Stimulated activated effector memory CD8-positive, alpha-beta T cell treated with anti-CD3 and anti-CD28 coated beads, Interleukin-12 subunit alpha, Interleukin-12 subunit beta, amount 100 ng/mL, for 72 hours (primary cell): ENCODE results near the gene ADRB2.

Source experiments
- ATAC-seq: fragments of 150-1000 bp; cut with Tn5 transposase; 2 replicates; pipeline ENCODE4 v1.10.0; 2021
- DNase-seq, 2 donors: peaks; one replicate each; pipeline ENCODE4 v3.0.0; 2021 to 2022; ENCODE audit warnings: low spot score in 2 of 2
- H3K27ac Mint-ChIP-seq: one replicate; pipeline ENCODE4 v1.8.0; 2022; ENCODE audit warnings: mild to moderate bottlenecking, mixed read lengths
- H3K36me3 Mint-ChIP-seq: one replicate; pipeline ENCODE4 v1.8.0; 2022; ENCODE audit warnings: mild to moderate bottlenecking, mixed read lengths
- H3K4me1 Mint-ChIP-seq: one replicate; pipeline ENCODE4 v1.8.0; 2022; ENCODE audit warnings: mixed read lengths
- H3K4me3 Mint-ChIP-seq: one replicate; pipeline ENCODE4 v1.8.0; 2022; ENCODE audit warnings: mild to moderate bottlenecking, mixed read lengths
- H3K9me3 Mint-ChIP-seq: one replicate; pipeline ENCODE4 v1.8.0; 2022; ENCODE audit warnings: mixed read lengths

The ADRB2 gene

GRCh38 chr5:148833925-148834324 lies 7.5 kb downstream of the ADRB2 start:
- H3K36me3 Mint-ChIP-seq = no peaks in the 10 kb centered on the region
- DNase-seq (no peak), ATAC-seq (no peak)
- H3K4me3 Mint-ChIP-seq = peak overlapping the region; percentile 50
- peak overlapping the region; percentile 46 for H3K27ac Mint-ChIP-seq
- no peaks in the 10 kb centered on the region for H3K9me3 Mint-ChIP-seq
- peaks cover 93% of the 10 kb centered on the region for H3K4me1 Mint-ChIP-seq

GRCh38 chr5:148834689-148835088 lies 8.3 kb downstream of the ADRB2 start:
- Mint-ChIP-seq H3K27ac (peak overlapping the region; percentile 46), H3K4me3 (peak overlapping the region; percentile 50), H3K4me1 (peaks cover 91% of the 10 kb centered on the region), H3K36me3 (no peaks in the 10 kb centered on the region), H3K9me3 (no peaks in the 10 kb centered on the region)
- DNase-seq = no peak
- peak; percentile 91 for ATAC-seq

GRCh38 chr5:148836272-148837250 lies 10.2 kb downstream of the ADRB2 start:
- Mint-ChIP-seq H3K27ac (peak overlapping the region; percentile 20), H3K9me3 (no peaks in the 10 kb centered on the region), H3K4me1 (peaks cover 90% of the 10 kb centered on the region), H3K4me3 (peak overlapping the region; percentile 3), H3K36me3 (no peaks in the 10 kb centered on the region)
- ATAC-seq = peak; percentile 31
- DNase-seq = no peak

- H3K36me3 Mint-ChIP-seq = no peaks in the 10 kb centered on the region
- peaks cover 90% of the 10 kb centered on the region for H3K4me1 Mint-ChIP-seq
- no peak for DNase-seq
- H3K27ac Mint-ChIP-seq = no peak overlapping the region
- H3K4me3 Mint-ChIP-seq = peak overlapping the region; percentile 3
- ATAC-seq = no peak
- H3K9me3 Mint-ChIP-seq = no peaks in the 10 kb centered on the region
Observed at GRCh38 chr5:148837383-148837782, 11.0 kb downstream of the ADRB2 start.

- Mint-ChIP-seq H3K9me3 (no peaks in the 10 kb centered on the region), H3K4me1 (peaks cover 90% of the 10 kb centered on the region), H3K4me3 (no peak overlapping the region), H3K36me3 (no peaks in the 10 kb centered on the region), H3K27ac (no peak overlapping the region)
- DNase-seq (no peak), ATAC-seq (no peak)
Observed at GRCh38 chr5:148838357-148838756, 11.9 kb downstream of the ADRB2 start.

GRCh38 chr5:148839960-148840359 lies 13.5 kb downstream of the ADRB2 start:
- ATAC-seq (peak; percentile 86), DNase-seq (no peak)
- Mint-ChIP-seq H3K4me1 (peaks cover 94% of the 10 kb centered on the region), H3K36me3 (no peaks in the 10 kb centered on the region), H3K27ac (no peak overlapping the region), H3K9me3 (no peaks in the 10 kb centered on the region), H3K4me3 (peak overlapping the region; percentile 34)

GRCh38 chr5:148840531-148840930 lies 14.1 kb downstream of the ADRB2 start:
- DNase-seq = no peak

GRCh38 chr5:148841519-148841918 lies 15.1 kb downstream of the ADRB2 start:
- DNase-seq = no peak

More at GRCh38 chr5:148840531-148840930, 14.1 kb downstream of the ADRB2 start:
- peaks cover 94% of the 10 kb centered on the region for H3K4me1 Mint-ChIP-seq
- no peak for ATAC-seq
- peak overlapping the region; percentile 34 for H3K4me3 Mint-ChIP-seq
- no peaks in the 10 kb centered on the region for H3K36me3 Mint-ChIP-seq
- H3K9me3 Mint-ChIP-seq = no peaks in the 10 kb centered on the region
- H3K27ac Mint-ChIP-seq = no peak overlapping the region

GRCh38 chr5:148842161-148842560 lies 15.8 kb downstream of the ADRB2 start:
- no peaks in the 10 kb centered on the region for H3K9me3 Mint-ChIP-seq
- ATAC-seq (no peak), DNase-seq (no peak)
- H3K27ac Mint-ChIP-seq = peak overlapping the region; percentile 57
- peak overlapping the region; percentile 10 for H3K4me3 Mint-ChIP-seq
- H3K4me1 Mint-ChIP-seq = peaks cover 83% of the 10 kb centered on the region
- H3K36me3 Mint-ChIP-seq = no peaks in the 10 kb centered on the region

More at GRCh38 chr5:148841519-148841918, 15.1 kb downstream of the ADRB2 start:
- H3K4me1 Mint-ChIP-seq = peaks cover 90% of the 10 kb centered on the region
- no peaks in the 10 kb centered on the region for H3K36me3 Mint-ChIP-seq
- peak overlapping the region; percentile 8 for H3K4me3 Mint-ChIP-seq
- peak overlapping the region; percentile 57 for H3K27ac Mint-ChIP-seq
- no peak for ATAC-seq
- no peaks in the 10 kb centered on the region for H3K9me3 Mint-ChIP-seq

- H3K9me3 Mint-ChIP-seq = peaks cover 4% of the 10 kb centered on the region
- no peaks in the 10 kb centered on the region for H3K36me3 Mint-ChIP-seq
- ATAC-seq = no peak
- no peak for DNase-seq
- peak overlapping the region; percentile 33 for H3K4me3 Mint-ChIP-seq
- peaks cover 80% of the 10 kb centered on the region for H3K4me1 Mint-ChIP-seq
- peak overlapping the region; percentile 74 for H3K27ac Mint-ChIP-seq
Observed at GRCh38 chr5:148843510-148844318, 17.3 kb downstream of the ADRB2 start.

GRCh38 chr5:148844433-148845280 lies 18.2 kb downstream of the ADRB2 start:
- Mint-ChIP-seq H3K27ac (peak overlapping the region; percentile 74), H3K4me3 (peak overlapping the region; percentile 33), H3K9me3 (peaks cover 4% of the 10 kb centered on the region), H3K4me1 (peaks cover 82% of the 10 kb centered on the region), H3K36me3 (no peaks in the 10 kb centered on the region)
- peak in 1 of 2 donors; percentile 73 for DNase-seq
- ATAC-seq = peak; percentile 88

- Mint-ChIP-seq H3K27ac (peak overlapping the region; percentile 74), H3K36me3 (no peaks in the 10 kb centered on the region), H3K9me3 (peaks cover 4% of the 10 kb centered on the region), H3K4me3 (no peak overlapping the region), H3K4me1 (peaks cover 81% of the 10 kb centered on the region)
- ATAC-seq = no peak
- no peak for DNase-seq
Observed at GRCh38 chr5:148846930-148847329, 20.5 kb downstream of the ADRB2 start.

- DNase-seq = no peak
- no peak for ATAC-seq
- H3K27ac Mint-ChIP-seq = peak overlapping the region; percentile 93
- no peak overlapping the region for H3K4me3 Mint-ChIP-seq
- H3K9me3 Mint-ChIP-seq = peaks cover 4% of the 10 kb centered on the region
- peaks cover 78% of the 10 kb centered on the region for H3K4me1 Mint-ChIP-seq
- H3K36me3 Mint-ChIP-seq = no peaks in the 10 kb centered on the region
Observed at GRCh38 chr5:148847456-148847855, 21.0 kb downstream of the ADRB2 start.

GRCh38 chr5:148848393-148849031 lies 22.1 kb downstream of the ADRB2 start:
- DNase-seq (no peak), ATAC-seq (peak; percentile 55)
- peak overlapping the region; percentile 93 for H3K27ac Mint-ChIP-seq
- H3K36me3 Mint-ChIP-seq = no peaks in the 10 kb centered on the region
- peaks cover 4% of the 10 kb centered on the region for H3K9me3 Mint-ChIP-seq
- peak overlapping the region; percentile 46 for H3K4me3 Mint-ChIP-seq
- H3K4me1 Mint-ChIP-seq = peaks cover 78% of the 10 kb centered on the region
